ENCODE results near the gene WDR70. TPM values are rescaled to one million over a fixed set of nuclear protein-coding genes. Genes with fewer than 3 reads are reported as not detected.
"Not testable (repeated sequence)": the region's sequence is repeated elsewhere in the genome, so short reads cannot be mapped to it uniquely, and the experiment has no call there.

The WDR70 gene
- total RNA-seq, 1 donor from 2014 or later = 46.3 TPM

DNA sequence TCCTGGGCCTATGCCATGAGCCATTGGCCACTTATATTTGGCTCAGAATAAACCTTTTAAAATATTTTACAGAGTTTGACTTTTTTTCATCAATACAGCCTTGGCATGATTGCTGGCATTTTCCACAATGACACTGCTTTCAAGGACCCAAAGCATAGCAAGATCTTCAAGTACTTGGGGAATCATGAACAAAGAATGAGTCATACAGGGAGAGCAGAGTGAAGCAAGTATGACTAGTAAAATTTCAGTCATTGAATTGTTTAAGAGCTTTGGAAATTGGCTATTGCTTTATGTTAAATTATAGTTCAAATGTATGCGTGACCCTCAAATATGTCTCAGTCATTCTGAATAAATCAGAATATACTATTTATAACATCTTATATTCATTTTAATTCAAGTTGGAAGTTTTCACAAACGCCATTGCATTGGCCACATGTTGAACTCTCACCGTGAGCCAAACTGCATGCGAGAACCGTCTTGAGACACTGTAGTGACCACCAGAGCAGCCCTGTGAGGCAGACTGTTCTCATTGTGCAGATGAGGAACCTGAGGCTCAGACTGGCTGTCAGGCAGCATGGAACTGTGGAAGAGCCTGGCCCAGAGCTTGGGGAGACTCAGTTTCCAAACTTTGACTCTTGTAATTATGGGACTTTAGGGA, 407.9 kb downstream of the WDR70 start:
- peaks cover 5% of the 10 kb centered on the region for H3K27me3 Mint-ChIP-seq (ENCODE audit: insufficient read depth)
- H3K9me3 Mint-ChIP-seq = peaks cover 9% of the 10 kb centered on the region
- no peaks in the 10 kb centered on the region for H3K4me1 Mint-ChIP-seq (ENCODE audit: low read depth)
- no peak overlapping the region for H3K4me3 Mint-ChIP-seq
- H3K27ac Mint-ChIP-seq = no peak overlapping the region
- no peak for DNase-seq (ENCODE audit: low spot score)
- intact Hi-C loops (cut with micrococcal nuclease) = no loop called here
- no peaks in the 10 kb centered on the region for H3K36me3 Mint-ChIP-seq (ENCODE audit: low read depth)

DNA sequence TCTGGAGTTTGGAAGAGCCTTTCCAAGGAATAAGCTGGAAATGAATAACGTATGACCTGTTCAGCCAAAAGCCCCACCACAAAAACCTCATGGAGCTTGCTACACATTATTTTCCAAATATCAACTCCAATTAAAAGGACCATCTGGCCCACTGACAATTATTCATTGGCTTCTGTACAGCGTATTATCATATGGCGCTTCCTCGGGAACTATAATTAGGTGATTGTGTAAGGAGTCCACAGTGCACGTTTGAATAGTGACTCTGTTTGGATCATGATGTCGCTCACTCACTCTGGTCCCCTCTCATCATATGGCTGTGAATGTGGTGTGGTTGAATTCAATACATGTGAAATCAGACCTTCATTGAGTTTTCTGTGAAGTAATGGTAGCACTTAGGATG, 408.6 kb downstream of the WDR70 start:
- Mint-ChIP-seq H3K27ac (no peak overlapping the region), H3K9me3 (peaks cover 10% of the 10 kb centered on the region), H3K4me3 (no peak overlapping the region), H3K27me3 (ENCODE audit: insufficient read depth) (peaks cover 5% of the 10 kb centered on the region), H3K4me1 (ENCODE audit: low read depth) (no peaks in the 10 kb centered on the region), H3K36me3 (ENCODE audit: low read depth) (no peaks in the 10 kb centered on the region)
- DNase-seq (ENCODE audit: low spot score) = no peak
- intact Hi-C loops (cut with micrococcal nuclease) = no loop called here

DNA sequence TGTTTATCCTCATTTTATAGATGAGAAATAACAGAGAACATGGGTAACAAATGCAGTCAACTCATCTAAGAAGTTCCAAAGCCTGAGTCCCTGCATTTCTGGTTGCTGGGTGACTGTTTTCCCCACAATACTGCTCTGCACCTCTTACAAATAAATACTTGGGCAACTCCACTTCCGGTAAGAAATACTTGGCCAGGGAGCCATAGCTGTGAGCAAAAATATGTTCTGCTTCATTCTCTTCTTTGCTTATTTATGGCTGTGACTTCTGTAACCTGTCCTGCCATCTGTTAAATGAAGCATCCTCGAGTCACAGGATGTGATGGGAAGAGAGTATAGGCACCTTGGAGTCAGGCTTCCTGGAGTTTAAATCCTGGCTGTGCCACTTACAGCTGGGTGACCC, 410.9 kb downstream of the WDR70 start:
- Mint-ChIP-seq H3K4me3 (no peak overlapping the region), H3K27me3 (ENCODE audit: insufficient read depth) (no peaks in the 10 kb centered on the region), H3K36me3 (ENCODE audit: low read depth) (no peaks in the 10 kb centered on the region), H3K27ac (no peak overlapping the region), H3K9me3 (peaks cover 21% of the 10 kb centered on the region), H3K4me1 (ENCODE audit: low read depth) (no peaks in the 10 kb centered on the region)
- intact Hi-C loops (cut with micrococcal nuclease) = no loop called here
- DNase-seq (ENCODE audit: low spot score) = no peak

DNA sequence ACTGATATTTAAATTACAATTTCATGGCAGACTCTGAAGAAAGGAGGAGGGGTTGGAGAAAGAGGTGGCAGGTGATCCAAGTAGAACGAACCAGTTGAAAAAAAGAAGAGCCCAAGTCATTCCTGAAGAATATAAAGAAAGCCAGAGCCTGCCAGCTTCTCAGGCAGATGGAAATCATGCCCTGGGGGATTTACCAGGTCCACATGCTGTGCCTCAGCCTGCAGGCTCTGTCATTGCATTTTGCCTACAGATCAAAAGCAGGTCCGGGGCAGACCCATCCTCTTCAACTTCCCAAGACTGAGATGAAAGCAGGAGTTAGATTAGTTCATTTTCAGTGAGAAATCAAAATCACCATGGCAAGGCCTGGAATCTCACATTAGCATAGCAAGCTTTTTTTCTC, 412.2 kb downstream of the WDR70 start:
- H3K4me1 Mint-ChIP-seq (ENCODE audit: low read depth) = no peaks in the 10 kb centered on the region
- H3K27ac Mint-ChIP-seq = no peak overlapping the region
- DNase-seq (ENCODE audit: low spot score) = no peak
- H3K4me3 Mint-ChIP-seq = no peak overlapping the region
- no peaks in the 10 kb centered on the region for H3K36me3 Mint-ChIP-seq (ENCODE audit: low read depth)
- no peaks in the 10 kb centered on the region for H3K27me3 Mint-ChIP-seq (ENCODE audit: insufficient read depth)
- intact Hi-C loops (cut with micrococcal nuclease) = no loop called here
- H3K9me3 Mint-ChIP-seq = peaks cover 21% of the 10 kb centered on the region

DNA sequence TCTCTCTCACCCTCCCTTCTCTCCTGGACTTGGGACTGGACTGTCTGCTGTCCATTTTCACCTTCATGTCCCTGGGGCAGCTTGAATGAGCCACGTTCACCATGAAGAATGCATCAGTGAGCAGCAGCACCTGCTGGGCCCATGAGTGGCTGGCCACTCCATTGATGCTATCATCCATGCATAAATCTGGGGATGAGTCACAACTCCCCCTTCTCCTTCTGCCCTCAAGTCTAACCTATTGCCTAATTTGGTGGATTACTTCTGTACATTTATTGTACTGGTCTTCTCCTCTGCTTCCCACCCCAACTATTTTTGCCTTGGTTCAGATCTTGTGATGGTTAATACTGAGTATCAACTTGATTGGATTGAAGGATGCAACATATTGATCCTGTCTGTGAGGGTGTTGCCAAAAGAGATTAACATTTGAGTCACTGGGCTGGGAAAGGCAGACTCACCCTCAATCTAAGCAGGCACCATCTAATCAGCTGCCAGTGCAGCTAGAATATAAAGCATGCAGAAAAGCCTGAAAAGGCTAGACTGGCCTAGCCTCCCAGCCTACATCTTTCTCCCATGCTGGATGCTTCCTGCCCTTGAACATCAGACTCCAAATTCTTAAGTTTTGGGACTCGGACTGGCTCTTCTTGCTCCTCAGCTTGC, 414.0 kb downstream of the WDR70 start:
- no peaks in the 10 kb centered on the region for H3K36me3 Mint-ChIP-seq (ENCODE audit: low read depth)
- no peak overlapping the region for H3K4me3 Mint-ChIP-seq
- intact Hi-C loops (cut with micrococcal nuclease) = no loop called here
- no peak for DNase-seq (ENCODE audit: low spot score)
- peaks cover 25% of the 10 kb centered on the region for H3K9me3 Mint-ChIP-seq
- no peak overlapping the region for H3K27ac Mint-ChIP-seq
- H3K4me1 Mint-ChIP-seq (ENCODE audit: low read depth) = no peaks in the 10 kb centered on the region
- no peaks in the 10 kb centered on the region for H3K27me3 Mint-ChIP-seq (ENCODE audit: insufficient read depth)

DNA sequence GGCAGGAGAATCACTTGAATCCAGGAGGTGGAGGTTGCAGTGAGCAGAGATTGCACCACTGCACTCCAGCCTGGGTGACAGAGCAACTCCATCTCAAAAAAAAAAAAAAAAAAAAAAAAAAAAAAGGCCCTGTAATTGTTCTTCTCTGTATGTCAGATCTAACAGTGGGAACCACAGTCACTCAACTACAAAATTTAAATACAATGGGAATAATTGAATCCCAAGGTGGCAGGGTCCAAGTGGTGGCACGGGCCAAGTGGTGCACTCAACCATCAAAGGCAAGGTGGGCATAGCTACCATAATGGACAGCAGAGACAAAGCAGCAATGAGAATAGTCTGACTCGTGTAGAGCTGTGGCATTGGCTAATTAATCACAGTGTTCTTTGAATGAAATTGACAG, 416.2 kb downstream of the WDR70 start:
- H3K4me3 Mint-ChIP-seq; H3K36me3 Mint-ChIP-seq (ENCODE audit: low read depth); DNase-seq (ENCODE audit: low spot score); H3K27ac Mint-ChIP-seq; H3K4me1 Mint-ChIP-seq (ENCODE audit: low read depth); H3K27me3 Mint-ChIP-seq (ENCODE audit: insufficient read depth); intact Hi-C loops (cut with micrococcal nuclease): not testable (repeated sequence)
- H3K9me3 Mint-ChIP-seq = peaks cover 25% of the 10 kb centered on the region

DNA sequence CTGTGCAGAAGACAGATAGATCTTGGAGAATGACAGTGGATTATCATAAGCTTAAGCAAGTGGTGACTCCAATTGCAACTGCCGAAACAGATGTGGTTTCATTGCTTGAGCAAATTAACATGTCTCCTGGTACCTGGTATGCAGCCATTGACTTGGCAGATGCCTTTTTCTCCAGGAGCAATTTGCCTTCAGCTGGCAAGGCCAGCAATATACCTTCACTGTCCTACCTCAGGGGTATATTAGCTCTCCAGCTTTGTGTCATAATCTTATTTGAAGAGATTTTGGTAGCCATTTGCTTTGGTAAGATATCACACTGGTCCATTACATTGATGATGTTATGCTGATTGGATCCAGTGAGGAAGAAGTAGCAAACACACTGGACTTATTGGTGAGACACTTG, 417.3 kb downstream of the WDR70 start:
- H3K36me3 Mint-ChIP-seq (ENCODE audit: low read depth); H3K4me3 Mint-ChIP-seq; DNase-seq (ENCODE audit: low spot score); intact Hi-C loops (cut with micrococcal nuclease); H3K4me1 Mint-ChIP-seq (ENCODE audit: low read depth); H3K27me3 Mint-ChIP-seq (ENCODE audit: insufficient read depth); H3K27ac Mint-ChIP-seq: not testable (repeated sequence)
- peaks cover 22% of the 10 kb centered on the region for H3K9me3 Mint-ChIP-seq

DNA sequence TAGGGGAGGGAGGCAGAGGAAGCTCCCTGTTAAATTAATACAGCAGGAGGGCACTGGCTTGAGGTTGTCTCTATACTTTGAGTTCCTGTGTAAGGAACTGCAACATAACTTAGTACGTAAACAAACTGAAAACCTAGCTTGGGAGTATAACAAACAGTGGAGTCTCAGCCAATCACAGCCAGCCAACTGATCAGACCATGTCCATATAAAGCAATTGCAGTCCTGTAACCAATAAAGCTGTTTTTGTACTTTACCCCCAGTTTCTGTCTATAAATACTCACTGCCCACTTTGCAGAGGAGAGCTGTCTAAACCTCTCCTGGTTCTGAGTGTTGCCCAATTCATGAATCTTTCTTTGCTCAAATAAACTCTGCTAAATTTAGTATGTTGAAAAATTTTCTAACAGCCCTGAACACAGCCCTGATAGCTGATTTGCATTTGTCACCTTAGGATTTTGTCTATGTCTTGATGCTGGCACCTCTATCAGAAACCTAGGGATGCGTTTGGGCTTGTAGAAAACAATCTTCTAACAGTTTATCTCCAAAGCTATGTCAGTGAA, 420.8 kb downstream of the WDR70 start:
- no peak for DNase-seq (ENCODE audit: low spot score)
- Mint-ChIP-seq H3K27me3 (ENCODE audit: insufficient read depth) (peaks cover 2% of the 10 kb centered on the region), H3K27ac (no peak overlapping the region), H3K9me3 (peaks cover 4% of the 10 kb centered on the region), H3K4me3 (no peak overlapping the region), H3K4me1 (ENCODE audit: low read depth) (no peaks in the 10 kb centered on the region), H3K36me3 (ENCODE audit: low read depth) (no peaks in the 10 kb centered on the region)
- intact Hi-C loops (cut with micrococcal nuclease) = no loop called here

DNA sequence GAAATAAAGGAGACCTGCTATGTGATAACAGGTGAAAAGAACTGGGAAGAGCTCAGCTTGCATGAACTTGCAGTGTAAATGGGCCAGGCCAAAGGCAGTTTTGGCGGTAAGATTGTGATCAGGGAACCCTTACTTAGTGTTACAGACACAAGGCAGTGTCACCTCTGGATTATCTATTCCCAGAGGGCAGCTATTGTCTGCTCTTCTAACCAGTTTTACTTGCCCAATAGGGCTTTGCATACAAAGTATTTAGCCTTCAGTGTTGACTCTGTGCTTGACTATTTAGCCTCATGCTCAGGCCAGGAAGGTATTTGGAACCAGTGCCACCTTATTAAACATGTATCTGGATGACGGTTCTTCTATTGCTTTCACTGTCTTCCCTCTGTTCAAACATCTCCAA, 422.4 kb downstream of the WDR70 start:
- intact Hi-C loops (cut with micrococcal nuclease) = no loop called here
- H3K9me3 Mint-ChIP-seq = peaks cover 4% of the 10 kb centered on the region
- no peaks in the 10 kb centered on the region for H3K36me3 Mint-ChIP-seq (ENCODE audit: low read depth)
- H3K4me1 Mint-ChIP-seq (ENCODE audit: low read depth) = no peaks in the 10 kb centered on the region
- no peak overlapping the region for H3K4me3 Mint-ChIP-seq
- no peak for DNase-seq (ENCODE audit: low spot score)
- H3K27ac Mint-ChIP-seq = no peak overlapping the region
- peaks cover 2% of the 10 kb centered on the region for H3K27me3 Mint-ChIP-seq (ENCODE audit: insufficient read depth)

Other genes with a start within 250 kb of the WDR70 start
- gene CPLANE1, start 129.9 kb upstream of the WDR70 start, total RNA-seq = 5.5 and 7.7 TPM in 2 replicates
- 72.5 and 82.1 TPM in 2 replicates for gene NUP155, start 8.2 kb upstream of the WDR70 start, total RNA-seq

Measured in activated T-helper 1 cell treated with anti-CD3 and anti-CD28 coated beads, Interleukin-12 subunit alpha, Interleukin-12 subunit beta, Interleukin-2, Interleukin-4 antibody, amounts not matched to agents 30 ng/mL and 10 ng/mL and 1 ng/mL, durations not matched to agents 14 hours and 24 hours and 36 hours (primary cell).